ENCODE results near the gene CBX3.

DNA sequence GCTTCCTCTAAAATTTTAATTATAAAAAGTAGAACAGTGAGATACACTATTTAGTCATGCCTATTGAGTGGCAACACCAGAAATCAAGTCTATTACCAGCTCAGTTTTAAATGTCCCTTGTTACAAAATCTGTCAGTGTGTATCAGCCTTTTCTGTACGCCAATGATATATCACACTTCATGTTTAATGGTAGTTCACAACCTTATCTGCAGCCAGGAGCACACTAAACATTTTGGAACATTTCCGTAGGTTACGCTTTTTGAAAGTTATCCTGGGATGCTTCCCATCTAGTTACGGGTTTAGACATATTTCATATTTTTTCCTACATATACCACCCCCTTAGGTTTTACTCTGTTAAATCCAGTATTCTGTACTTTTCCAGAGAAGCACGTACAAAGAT lies 6.4 kb upstream of the CBX3 start:
- TF ChIP-seq, protein P1, sequence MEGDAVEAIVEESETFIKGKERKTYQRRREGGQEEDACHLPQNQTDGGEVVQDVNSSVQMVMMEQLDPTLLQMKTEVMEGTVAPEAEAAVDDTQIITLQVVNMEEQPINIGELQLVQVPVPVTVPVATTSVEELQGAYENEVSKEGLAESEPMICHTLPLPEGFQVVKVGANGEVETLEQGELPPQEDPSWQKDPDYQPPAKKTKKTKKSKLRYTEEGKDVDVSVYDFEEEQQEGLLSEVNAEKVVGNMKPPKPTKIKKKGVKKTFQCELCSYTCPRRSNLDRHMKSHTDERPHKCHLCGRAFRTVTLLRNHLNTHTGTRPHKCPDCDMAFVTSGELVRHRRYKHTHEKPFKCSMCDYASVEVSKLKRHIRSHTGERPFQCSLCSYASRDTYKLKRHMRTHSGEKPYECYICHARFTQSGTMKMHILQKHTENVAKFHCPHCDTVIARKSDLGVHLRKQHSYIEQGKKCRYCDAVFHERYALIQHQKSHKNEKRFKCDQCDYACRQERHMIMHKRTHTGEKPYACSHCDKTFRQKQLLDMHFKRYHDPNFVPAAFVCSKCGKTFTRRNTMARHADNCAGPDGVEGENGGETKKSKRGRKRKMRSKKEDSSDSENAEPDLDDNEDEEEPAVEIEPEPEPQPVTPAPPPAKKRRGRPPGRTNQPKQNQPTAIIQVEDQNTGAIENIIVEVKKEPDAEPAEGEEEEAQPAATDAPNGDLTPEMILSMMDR (IDR thresholded peaks at IDR 0.05): no peak
- TF ChIP-seq POLR2A (IDR thresholded peaks at IDR 0.05): no peak

All from heart left ventricle (tissue), 13 donors.